ENCODE results near the gene G6PC2.

G6PC2 gene

GRCh38 chr2:168949324-168949723 lies 48.2 kb downstream of the G6PC2 start:
- DNase-seq = no peak

- no peak for DNase-seq
Measured at GRCh38 chr2:168951871-168952270, 50.8 kb downstream of the G6PC2 start.

GRCh38 chr2:168952424-168952823 lies 51.3 kb downstream of the G6PC2 start:
- DNase-seq = no peak

- no peak for DNase-seq
Measured at GRCh38 chr2:168954256-168954655, 53.2 kb downstream of the G6PC2 start.

- no peak for DNase-seq
Measured at GRCh38 chr2:168955321-168955720, 54.2 kb downstream of the G6PC2 start.

- no peak for DNase-seq
Measured at GRCh38 chr2:168956392-168956791, 55.3 kb downstream of the G6PC2 start.
